A673 (cell line): ENCODE results near the gene PPP1R3A.

Experiments
- CTCF ChIP-seq: fragments of 300-800, 200-600 bp; sonication (generic); conservative IDR thresholded peaks from 2 replicates; pipeline ENCODE4 v1.5.1; 2017; ENCODE audit warnings: low read depth, mild to moderate bottlenecking, antibody characterized with exemption, low read length, moderate library complexity, mixed read lengths
- EZH2 ChIP-seq: fragments of 200-600 bp; sonication (generic); IDR thresholded peaks from 2 replicates; pipeline ENCODE4 v1.6.1; 2017; ENCODE audit warnings: borderline replicate concordance, low read depth, mild to moderate bottlenecking, mixed read lengths, antibody characterized with exemption, low read length; ENCODE audit not compliant: poor library complexity, severe bottlenecking

- TF ChIP-seq CTCF = no peak
- TF ChIP-seq EZH2 = no peak
Observed at GRCh38 chr7:113963356-113963755, 44.5 kb upstream of the PPP1R3A start.
